ENCODE measurements around the gene CSAD. TPM values are rescaled to one million over a fixed set of nuclear protein-coding genes. Genes with fewer than 3 reads are reported as not detected.
"Not testable (repeated sequence)": the region's sequence is repeated elsewhere in the genome, so short reads cannot be mapped to it uniquely, and the experiment has no call there.

Gene CSAD
- total RNA-seq, 1 donor from 2014 or later: 20.2 TPM

DNA sequence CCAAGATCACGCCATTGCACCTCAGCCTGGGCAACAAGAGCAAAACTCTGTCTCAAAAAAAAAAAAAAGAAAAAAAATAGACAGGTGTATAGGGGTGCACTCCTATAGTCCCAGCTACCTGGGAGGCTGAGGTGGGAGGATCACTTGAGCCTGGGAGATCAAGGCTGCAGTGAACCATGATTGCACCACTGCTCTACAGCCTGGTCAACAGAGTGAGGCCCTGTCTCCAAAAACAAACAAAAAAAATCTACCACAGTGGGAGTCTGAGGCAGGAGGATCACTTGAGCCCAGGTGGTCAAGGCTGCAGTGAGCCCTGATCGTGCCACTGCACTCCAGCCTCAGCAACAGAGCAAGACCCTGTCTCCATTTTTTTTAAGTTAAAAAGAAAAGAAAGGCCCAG, 17.7 kb downstream of the CSAD start:
- H3K36me3 Mint-ChIP-seq (ENCODE audit: low read depth); DNase-seq (ENCODE audit: low spot score); H3K9me3 Mint-ChIP-seq; H3K27ac Mint-ChIP-seq; H3K27me3 Mint-ChIP-seq (ENCODE audit: low read depth); H3K4me3 Mint-ChIP-seq (ENCODE audit: low read depth); H3K4me1 Mint-ChIP-seq (ENCODE audit: low read depth); intact Hi-C loops (cut with micrococcal nuclease): not testable (repeated sequence)

DNA sequence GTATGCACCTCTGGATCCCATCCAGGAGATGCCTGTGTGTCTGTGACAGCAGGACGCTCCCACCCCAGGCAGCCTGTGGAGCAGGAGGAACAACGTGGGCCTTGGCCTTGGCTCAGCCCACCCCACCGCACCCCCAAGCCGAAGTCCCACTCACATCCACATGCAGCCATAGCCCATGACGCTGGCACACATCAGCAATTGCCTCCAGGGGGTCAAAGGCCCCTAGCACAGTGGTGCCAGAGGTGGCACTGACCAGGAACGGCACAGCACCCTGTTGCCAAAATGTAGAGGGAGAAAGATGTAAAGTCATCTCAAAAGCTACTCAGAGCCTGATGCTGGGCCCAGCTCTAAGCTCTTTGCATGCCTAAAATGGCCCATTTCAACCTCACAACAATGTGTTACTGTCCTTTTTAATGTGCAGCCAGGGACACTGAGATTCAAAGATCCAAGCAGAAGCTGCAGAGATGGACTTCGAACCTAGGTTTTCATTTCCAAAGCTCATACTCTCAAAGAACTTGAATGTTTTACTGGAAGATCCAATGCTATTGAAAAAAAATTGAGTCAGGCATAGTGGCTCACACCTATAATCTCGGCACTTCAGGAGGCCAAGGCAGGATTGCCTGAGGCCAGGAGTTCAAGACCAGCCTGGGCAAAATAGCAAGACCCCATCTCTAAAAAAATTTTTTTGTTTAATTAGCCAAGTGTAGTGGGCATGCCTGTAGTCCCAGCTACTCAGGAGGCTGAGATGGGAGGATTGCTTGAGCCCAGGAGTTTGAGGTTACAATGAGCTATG, 19.4 kb downstream of the CSAD start:
- DNase-seq (ENCODE audit: low spot score): no peak
- Mint-ChIP-seq H3K4me1 (ENCODE audit: low read depth) (peaks cover 7% of the 10 kb centered on the region), H3K36me3 (ENCODE audit: low read depth) (no peaks in the 10 kb centered on the region), H3K4me3 (ENCODE audit: low read depth) (no peak overlapping the region), H3K27ac (no peak overlapping the region), H3K9me3 (no peaks in the 10 kb centered on the region), H3K27me3 (ENCODE audit: low read depth) (no peaks in the 10 kb centered on the region)
- intact Hi-C loops (cut with micrococcal nuclease): no loop called here

DNA sequence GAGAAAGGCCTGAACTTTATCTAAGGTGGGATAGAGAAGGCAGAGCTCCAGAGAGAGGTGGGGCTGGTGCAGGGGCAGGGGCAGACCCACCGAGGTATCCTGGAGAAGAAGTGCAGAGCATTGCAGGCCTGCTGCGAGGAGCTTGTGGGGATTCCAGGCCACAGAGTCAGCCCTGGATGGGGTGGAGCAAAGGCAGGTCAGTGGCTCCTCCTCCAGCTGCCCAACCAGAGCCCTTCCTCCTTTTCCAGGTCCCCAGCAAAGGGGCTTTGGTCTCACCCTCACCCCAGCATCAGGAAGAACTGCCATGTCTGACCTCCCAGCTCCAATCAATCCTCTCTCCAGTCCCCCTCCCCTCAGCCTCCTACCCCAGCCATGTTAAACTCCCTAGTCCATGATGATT, 20.1 kb downstream of the CSAD start:
- DNase-seq (ENCODE audit: low spot score): no peak
- Mint-ChIP-seq H3K27me3 (ENCODE audit: low read depth) (no peaks in the 10 kb centered on the region), H3K4me1 (ENCODE audit: low read depth) (peaks cover 7% of the 10 kb centered on the region), H3K9me3 (no peaks in the 10 kb centered on the region), H3K36me3 (ENCODE audit: low read depth) (no peaks in the 10 kb centered on the region), H3K27ac (no peak overlapping the region), H3K4me3 (ENCODE audit: low read depth) (no peak overlapping the region)
- intact Hi-C loops (cut with micrococcal nuclease): no loop called here

DNA sequence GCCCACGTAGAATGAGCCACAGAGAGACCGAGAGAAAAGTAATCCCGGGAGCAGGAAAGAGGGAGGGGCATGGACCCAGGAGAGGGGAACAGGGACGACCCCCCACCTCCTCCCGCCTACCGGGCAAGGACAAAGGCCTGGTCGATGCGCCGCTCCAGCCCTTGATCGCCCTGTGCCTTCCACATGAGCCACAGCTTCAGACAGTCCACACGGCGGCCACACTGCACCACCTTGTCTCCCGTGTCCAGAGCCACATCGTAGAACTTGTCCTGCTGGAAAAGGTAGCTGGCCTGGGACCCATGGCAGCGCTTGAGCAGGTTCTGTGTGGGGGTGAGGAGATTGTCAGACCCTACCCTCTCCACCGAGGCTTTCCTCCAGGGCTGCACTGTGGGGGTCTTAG, 20.7 kb downstream of the CSAD start:
- Mint-ChIP-seq H3K9me3 (no peaks in the 10 kb centered on the region), H3K27me3 (ENCODE audit: low read depth) (no peaks in the 10 kb centered on the region), H3K4me1 (ENCODE audit: low read depth) (peaks cover 7% of the 10 kb centered on the region), H3K27ac (no peak overlapping the region), H3K4me3 (ENCODE audit: low read depth) (no peak overlapping the region), H3K36me3 (ENCODE audit: low read depth) (no peaks in the 10 kb centered on the region)
- intact Hi-C loops (cut with micrococcal nuclease): loop anchor here (1.0 to 5.0 kb wide), 4 partner anchors 30 to 261 kb away; no protein-coding TSS in a partner anchor
- DNase-seq (ENCODE audit: low spot score): no peak

DNA sequence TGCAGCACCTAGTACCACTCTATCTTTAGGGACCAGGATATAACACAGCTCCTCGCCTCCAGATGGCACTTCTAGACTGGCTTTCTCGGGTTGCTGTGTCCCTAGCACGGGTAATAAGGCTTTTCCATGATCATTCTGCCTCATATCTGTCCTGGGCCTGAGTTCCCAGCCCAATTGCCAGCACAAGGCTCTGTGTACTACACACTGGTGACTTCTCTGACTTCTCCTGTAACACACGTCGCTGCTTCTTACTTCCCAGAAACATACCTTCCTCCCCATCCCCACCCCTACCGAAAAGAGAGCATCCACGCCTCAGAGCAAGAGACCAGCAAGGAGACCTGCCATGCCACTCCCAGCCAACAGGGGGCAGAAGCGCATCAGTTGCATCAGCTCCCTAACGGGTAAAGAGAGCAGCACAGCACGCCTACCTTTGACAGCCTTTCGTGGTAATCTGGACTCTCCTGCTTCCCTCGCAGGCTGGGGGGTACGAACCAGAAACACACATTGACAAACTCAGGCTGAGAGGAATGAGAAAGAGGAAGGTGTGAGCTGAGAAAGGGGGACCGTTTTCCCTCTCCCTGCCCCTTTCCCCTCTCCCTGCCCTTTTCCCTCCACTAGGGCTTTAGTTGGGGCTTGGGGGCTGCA, 21.4 kb downstream of the CSAD start:
- no peaks in the 10 kb centered on the region for H3K27me3 Mint-ChIP-seq (ENCODE audit: low read depth)
- DNase-seq (ENCODE audit: low spot score): peak; percentile 83
- H3K27ac Mint-ChIP-seq: peak overlapping the region; percentile 62
- no peak overlapping the region for H3K4me3 Mint-ChIP-seq (ENCODE audit: low read depth)
- H3K4me1 Mint-ChIP-seq (ENCODE audit: low read depth): peaks cover 7% of the 10 kb centered on the region
- H3K36me3 Mint-ChIP-seq (ENCODE audit: low read depth): no peaks in the 10 kb centered on the region
- intact Hi-C loops (cut with micrococcal nuclease): loop anchor here (1.0 to 5.0 kb wide), 4 partner anchors 31 to 262 kb away; no protein-coding TSS in a partner anchor
- H3K9me3 Mint-ChIP-seq: no peaks in the 10 kb centered on the region

DNA sequence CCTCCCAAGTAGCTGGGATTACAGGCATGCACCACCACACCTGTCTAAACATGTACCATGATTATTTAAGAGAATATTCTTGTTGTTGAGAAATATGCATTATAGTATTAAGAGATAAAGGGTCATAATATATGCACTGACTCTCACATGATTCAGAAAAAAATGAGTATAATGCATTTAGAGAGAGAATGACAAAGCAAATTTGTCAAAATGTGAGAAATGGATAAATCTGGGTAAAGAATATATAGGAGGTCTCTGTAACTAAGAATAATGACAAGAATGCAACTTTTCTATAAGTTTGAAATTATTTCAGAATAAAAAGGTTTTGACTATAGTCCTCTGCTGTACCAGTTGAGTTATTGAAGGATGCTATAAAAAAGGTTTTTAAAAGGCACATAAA, 28.3 kb downstream of the CSAD start:
- peaks cover 3% of the 10 kb centered on the region for H3K27me3 Mint-ChIP-seq (ENCODE audit: low read depth)
- no peaks in the 10 kb centered on the region for H3K4me1 Mint-ChIP-seq (ENCODE audit: low read depth)
- intact Hi-C loops (cut with micrococcal nuclease): no loop called here

DNA sequence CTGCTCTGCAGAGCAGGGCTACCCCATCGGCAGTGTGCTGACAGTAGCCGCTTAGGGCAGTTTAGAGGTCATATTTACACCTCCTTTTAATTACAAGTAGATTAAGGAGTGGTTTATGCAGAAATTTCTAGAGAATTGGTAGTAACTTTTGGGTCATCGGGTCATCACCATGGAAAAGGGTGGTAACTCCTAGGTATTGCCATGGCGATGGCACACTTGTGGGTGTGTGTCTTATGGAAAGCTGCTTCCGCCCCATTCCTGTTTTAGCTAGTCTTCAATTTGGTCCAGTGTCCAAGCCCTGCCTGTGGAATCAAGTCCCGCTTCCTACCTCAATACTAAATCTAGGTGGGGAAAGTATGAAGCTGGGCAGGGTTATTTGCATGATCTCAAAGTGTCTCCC, 29.7 kb downstream of the CSAD start:
- no peak for DNase-seq (ENCODE audit: low spot score)
- Mint-ChIP-seq H3K4me1 (ENCODE audit: low read depth) (no peaks in the 10 kb centered on the region), H3K27ac (no peak overlapping the region), H3K4me3 (ENCODE audit: low read depth) (no peak overlapping the region), H3K36me3 (ENCODE audit: low read depth) (no peaks in the 10 kb centered on the region), H3K9me3 (no peaks in the 10 kb centered on the region), H3K27me3 (ENCODE audit: low read depth) (peaks cover 3% of the 10 kb centered on the region)
- intact Hi-C loops (cut with micrococcal nuclease): no loop called here

More for the DNA sequence above, 28.3 kb downstream of the CSAD start:
- no peak overlapping the region for H3K4me3 Mint-ChIP-seq (ENCODE audit: low read depth)
- no peaks in the 10 kb centered on the region for H3K9me3 Mint-ChIP-seq
- no peaks in the 10 kb centered on the region for H3K36me3 Mint-ChIP-seq (ENCODE audit: low read depth)
- DNase-seq (ENCODE audit: low spot score): no peak
- no peak overlapping the region for H3K27ac Mint-ChIP-seq

DNA sequence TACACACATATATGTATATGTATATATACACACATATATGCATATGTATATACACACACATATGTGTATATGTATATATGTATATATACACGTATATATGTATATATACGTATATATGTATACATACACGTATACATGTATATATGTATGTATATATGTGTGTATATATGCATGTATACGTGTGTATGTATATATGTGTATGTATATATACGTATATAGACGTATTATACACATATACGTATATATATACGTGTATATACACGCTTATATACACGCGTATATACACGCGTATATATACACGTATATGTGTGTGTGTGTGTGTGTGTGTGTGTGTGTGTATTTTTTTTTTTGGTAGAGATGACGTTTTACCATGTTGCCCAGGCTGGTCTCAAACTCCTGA, 33.1 kb downstream of the CSAD start:
- Mint-ChIP-seq H3K36me3 (ENCODE audit: low read depth) (no peaks in the 10 kb centered on the region), H3K9me3 (no peaks in the 10 kb centered on the region), H3K27me3 (ENCODE audit: low read depth) (peaks cover 9% of the 10 kb centered on the region), H3K27ac (no peak overlapping the region), H3K4me3 (ENCODE audit: low read depth) (no peak overlapping the region), H3K4me1 (ENCODE audit: low read depth) (no peaks in the 10 kb centered on the region)
- DNase-seq (ENCODE audit: low spot score): no peak
- intact Hi-C loops (cut with micrococcal nuclease): no loop called here

DNA sequence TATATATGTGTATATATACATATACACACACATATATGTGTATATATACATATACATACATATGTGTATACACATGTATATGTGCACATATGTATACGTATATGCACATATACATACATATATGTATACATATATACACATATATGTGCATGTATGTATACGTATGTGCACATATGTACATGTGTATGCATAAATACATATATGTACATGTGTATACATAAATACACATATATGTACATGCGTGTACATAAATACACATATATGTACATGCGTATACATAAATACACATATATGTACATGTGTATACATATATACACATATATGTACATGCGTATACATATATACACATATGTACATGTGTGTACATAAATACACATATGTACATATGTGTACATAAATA, 33.5 kb downstream of the CSAD start:
- H3K9me3 Mint-ChIP-seq: no peaks in the 10 kb centered on the region
- peaks cover 9% of the 10 kb centered on the region for H3K27me3 Mint-ChIP-seq (ENCODE audit: low read depth)
- no peak overlapping the region for H3K27ac Mint-ChIP-seq
- no peaks in the 10 kb centered on the region for H3K36me3 Mint-ChIP-seq (ENCODE audit: low read depth)
- intact Hi-C loops (cut with micrococcal nuclease): no loop called here
- no peak for DNase-seq (ENCODE audit: low spot score)
- no peak overlapping the region for H3K4me3 Mint-ChIP-seq (ENCODE audit: low read depth)
- H3K4me1 Mint-ChIP-seq (ENCODE audit: low read depth): no peaks in the 10 kb centered on the region

DNA sequence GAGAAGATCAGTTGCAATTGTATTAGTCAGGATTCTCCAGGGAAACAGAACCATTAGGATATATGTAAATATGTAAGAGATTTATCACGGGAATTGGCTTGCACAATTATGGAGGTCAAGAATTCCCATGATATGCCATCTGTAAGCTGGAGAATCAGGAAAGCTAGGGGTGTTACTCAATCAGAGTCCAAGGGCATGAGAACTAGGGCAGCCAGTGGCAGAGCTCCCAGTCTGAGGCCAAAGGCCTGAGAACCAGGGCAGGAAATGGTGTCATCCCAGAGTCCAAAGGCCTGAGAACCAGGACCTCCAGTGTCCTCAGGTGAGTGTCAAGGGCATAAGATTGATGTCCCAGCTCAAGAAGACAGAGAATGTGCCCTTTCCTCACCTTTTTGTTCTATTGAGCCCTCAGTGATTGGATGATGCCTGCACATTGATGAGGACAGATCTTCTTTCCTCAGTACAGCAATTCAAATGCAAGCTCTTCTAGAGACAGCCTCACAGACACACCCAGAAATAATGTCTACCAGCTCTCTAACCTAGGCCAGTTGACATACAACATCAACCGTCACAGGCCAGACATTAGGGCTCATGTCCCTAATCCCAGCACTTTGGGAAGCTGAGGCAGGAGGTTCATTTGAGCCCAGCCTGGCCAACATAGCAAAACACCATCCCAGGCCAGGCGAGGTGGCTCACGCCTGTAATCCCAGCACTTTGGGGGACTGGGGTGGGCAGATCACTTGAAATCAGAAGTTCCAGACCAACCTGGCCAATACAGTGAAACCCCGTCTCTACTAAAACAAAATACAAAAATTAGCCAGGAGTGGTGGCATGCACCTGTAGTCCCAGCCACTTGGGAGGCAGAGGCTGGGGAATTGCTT, 35.1 kb downstream of the CSAD start:
- H3K4me1 Mint-ChIP-seq (ENCODE audit: low read depth): no peaks in the 10 kb centered on the region
- no peaks in the 10 kb centered on the region for H3K36me3 Mint-ChIP-seq (ENCODE audit: low read depth)
- peaks cover 6% of the 10 kb centered on the region for H3K27me3 Mint-ChIP-seq (ENCODE audit: low read depth)
- DNase-seq (ENCODE audit: low spot score): no peak
- no peaks in the 10 kb centered on the region for H3K9me3 Mint-ChIP-seq
- H3K27ac Mint-ChIP-seq: no peak overlapping the region
- intact Hi-C loops (cut with micrococcal nuclease): no loop called here
- no peak overlapping the region for H3K4me3 Mint-ChIP-seq (ENCODE audit: low read depth)

DNA sequence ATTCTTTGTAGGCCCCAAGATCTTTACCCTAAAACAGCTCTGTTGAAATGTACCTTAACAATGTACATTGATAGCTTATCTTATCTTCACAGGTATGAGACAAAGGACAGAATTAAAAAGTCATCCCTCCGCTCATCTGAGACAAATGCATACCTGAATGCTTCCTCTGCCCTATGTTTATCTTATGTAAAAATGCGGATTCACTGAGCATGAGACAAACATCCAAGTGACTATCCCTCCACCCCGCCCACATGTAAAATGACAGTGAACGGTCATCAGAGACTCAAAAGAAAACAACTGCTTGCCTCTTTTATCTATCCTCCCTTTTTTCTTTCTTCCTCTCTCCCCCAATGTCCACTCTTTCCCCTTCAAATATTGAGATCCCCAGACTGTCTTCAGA, 37.4 kb downstream of the CSAD start:
- peaks cover 4% of the 10 kb centered on the region for H3K9me3 Mint-ChIP-seq
- no peaks in the 10 kb centered on the region for H3K36me3 Mint-ChIP-seq (ENCODE audit: low read depth)
- no peak for DNase-seq (ENCODE audit: low spot score)
- H3K4me3 Mint-ChIP-seq (ENCODE audit: low read depth): no peak overlapping the region
- H3K27ac Mint-ChIP-seq: no peak overlapping the region
- no peaks in the 10 kb centered on the region for H3K4me1 Mint-ChIP-seq (ENCODE audit: low read depth)
- intact Hi-C loops (cut with micrococcal nuclease): no loop called here
- H3K27me3 Mint-ChIP-seq (ENCODE audit: low read depth): peaks cover 6% of the 10 kb centered on the region

DNA sequence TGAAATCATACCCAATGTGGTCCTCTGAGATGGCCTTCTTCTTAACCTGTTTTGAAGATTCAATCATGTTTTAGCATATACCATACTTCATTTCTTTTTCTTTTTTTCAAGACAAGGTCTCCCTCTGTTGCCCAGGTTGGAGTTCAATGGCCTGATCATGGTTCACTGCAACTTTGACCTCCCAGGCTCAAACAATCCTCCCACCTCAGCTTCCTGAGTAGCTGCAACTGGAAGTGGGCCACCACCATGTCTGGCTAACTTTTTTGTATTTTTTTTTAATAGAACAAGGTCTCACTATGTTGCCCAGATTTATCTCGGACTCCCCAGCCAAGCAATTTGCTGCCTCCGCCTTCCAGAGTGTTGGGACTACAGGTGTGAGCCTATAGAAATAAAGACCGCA, 47.0 kb downstream of the CSAD start:
- no peak overlapping the region for H3K27ac Mint-ChIP-seq
- H3K36me3 Mint-ChIP-seq (ENCODE audit: low read depth): no peaks in the 10 kb centered on the region
- DNase-seq (ENCODE audit: low spot score): no peak
- peaks cover 11% of the 10 kb centered on the region for H3K27me3 Mint-ChIP-seq (ENCODE audit: low read depth)
- H3K9me3 Mint-ChIP-seq: peaks cover 9% of the 10 kb centered on the region
- no peaks in the 10 kb centered on the region for H3K4me1 Mint-ChIP-seq (ENCODE audit: low read depth)
- intact Hi-C loops (cut with micrococcal nuclease): no loop called here
- H3K4me3 Mint-ChIP-seq (ENCODE audit: low read depth): no peak overlapping the region

DNA sequence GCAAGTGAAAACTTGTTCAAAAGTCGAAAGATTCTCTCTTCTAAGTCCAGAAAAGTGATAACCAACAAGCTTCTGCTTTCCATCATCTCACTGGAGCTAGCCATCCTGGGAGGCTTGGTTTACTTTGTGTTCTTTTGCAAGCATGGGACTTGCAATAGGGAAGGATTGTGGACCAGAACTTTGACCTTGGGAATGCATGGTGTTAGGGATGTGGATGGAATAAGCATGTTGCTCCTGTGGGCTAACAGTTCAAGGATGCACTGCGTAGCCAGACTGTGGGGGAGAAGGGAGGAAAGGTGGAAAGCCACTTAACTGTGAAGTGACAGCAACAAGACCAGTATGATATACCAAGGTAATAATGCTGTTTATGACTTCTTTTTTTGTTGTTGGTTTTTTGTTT, 48.9 kb downstream of the CSAD start:
- Mint-ChIP-seq H3K4me1 (ENCODE audit: low read depth) (no peaks in the 10 kb centered on the region), H3K9me3 (no peaks in the 10 kb centered on the region), H3K27me3 (ENCODE audit: low read depth) (peaks cover 9% of the 10 kb centered on the region), H3K4me3 (ENCODE audit: low read depth) (no peak overlapping the region), H3K36me3 (ENCODE audit: low read depth) (no peaks in the 10 kb centered on the region), H3K27ac (no peak overlapping the region)
- DNase-seq (ENCODE audit: low spot score): no peak
- intact Hi-C loops (cut with micrococcal nuclease): no loop called here

All from activated T-helper 2 cell treated with anti-CD3 and anti-CD28 coated beads, Interferon-gamma antibody, Interleukin-2, Interleukin-4, amounts not matched to agents 10 μg/mL and 5 μg/mL and 100 μg/mL, durations not matched to agents 14 hours and 24 hours and 36 hours (primary cell).